ENCODE results near the gene BIRC7. TPM values are rescaled to one million over a fixed set of nuclear protein-coding genes. Genes with fewer than 3 reads are reported as not detected.

Gene BIRC7
- total RNA-seq, 4 donors from 2014 or later: 0.49 to 3.0 (median 1.7) TPM

- no peak for DNase-seq (ENCODE audit: low spot score in 2 of 2)
- Histone ChIP-seq H3K4me1 (no peaks in the 10 kb centered on the region), H3K27ac (no peak overlapping the region), H3K4me3 (no peak overlapping the region), H3K9me3 (no peaks in the 10 kb centered on the region), H3K27me3 (no peaks in the 10 kb centered on the region), H3K36me3 (no peaks in the 10 kb centered on the region)
- TF ChIP-seq EP300 (IDR thresholded peaks at IDR 0.05) (no peak), POLR2A (IDR thresholded peaks at IDR 0.05) (no peak), POLR2AphosphoS5 (IDR thresholded peaks at IDR 0.05) (no peak), CTCF (IDR thresholded peaks at IDR 0.05) (no peak)
- WGBS: 51% methylated on average over 9 of the region's 15 CpGs
Measured at GRCh38 chr20:63188641-63189321, 46.9 kb upstream of the BIRC7 start.

DNA sequence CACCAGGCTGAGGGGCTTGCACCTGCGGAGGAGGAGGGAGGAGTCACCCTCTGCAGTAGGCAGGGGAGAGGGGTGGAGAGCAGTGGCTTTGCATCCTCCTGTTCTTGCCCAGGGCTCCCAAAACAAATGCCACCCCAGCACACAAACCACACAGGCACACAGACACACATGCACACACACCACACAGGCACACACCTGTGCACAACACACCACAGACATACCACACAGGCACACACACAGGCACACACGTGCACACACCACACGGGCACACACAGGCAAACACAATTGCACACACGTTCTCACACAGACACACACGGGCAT lies 46.4 kb upstream of the BIRC7 start:
- H3K9me3 ChIP-seq: no peaks in the 10 kb centered on the region
- H3K4me1 ChIP-seq: no peaks in the 10 kb centered on the region
- no peak overlapping the region for H3K27ac ChIP-seq
- no peaks in the 10 kb centered on the region for H3K27me3 ChIP-seq
- TF ChIP-seq POLR2A (IDR thresholded peaks at IDR 0.05) (no peak), POLR2AphosphoS5 (IDR thresholded peaks at IDR 0.05) (no peak), EP300 (IDR thresholded peaks at IDR 0.05) (no peak), CTCF (IDR thresholded peaks at IDR 0.05) (no peak)
- WGBS: 83% methylated on average over 5 of the region's 5 CpGs
- H3K36me3 ChIP-seq: no peaks in the 10 kb centered on the region
- no peak for DNase-seq (ENCODE audit: low spot score in 2 of 2)
- H3K4me3 ChIP-seq: no peak overlapping the region

- Histone ChIP-seq H3K4me3 (no peak overlapping the region), H3K27ac (no peak overlapping the region), H3K4me1 (no peaks in the 10 kb centered on the region), H3K36me3 (peaks cover 6% of the 10 kb centered on the region), H3K27me3 (no peaks in the 10 kb centered on the region), H3K9me3 (no peaks in the 10 kb centered on the region)
- DNase-seq (ENCODE audit: low spot score in 2 of 2): no peak
- TF ChIP-seq CTCF (IDR thresholded peaks at IDR 0.05) (no peak), POLR2AphosphoS5 (IDR thresholded peaks at IDR 0.05) (no peak), POLR2A (IDR thresholded peaks at IDR 0.05) (no peak), EP300 (IDR thresholded peaks at IDR 0.05) (no peak)
- WGBS: 88% methylated on average over 17 of the region's 17 CpGs
Measured at GRCh38 chr20:63189846-63190559, 45.7 kb upstream of the BIRC7 start.

DNA sequence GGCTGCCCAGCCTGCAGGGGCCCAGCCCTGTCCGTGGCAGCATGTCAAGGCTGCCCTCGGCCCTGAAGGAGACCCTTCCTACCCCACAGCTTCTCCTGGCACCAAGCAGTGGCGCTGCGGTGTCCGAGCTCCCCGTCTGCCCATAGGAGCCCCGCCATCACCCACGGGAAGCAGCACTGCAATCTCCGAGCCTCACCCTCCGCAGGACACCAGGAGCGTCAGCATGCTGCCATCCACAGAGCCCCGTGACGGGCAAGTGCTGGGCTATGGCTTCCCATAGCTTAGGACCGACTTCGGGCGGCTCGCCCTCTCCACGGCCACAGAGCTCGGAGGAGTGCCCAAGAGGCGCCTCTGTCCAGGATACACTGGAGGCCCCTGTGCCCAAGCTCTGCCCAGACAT lies 44.9 kb upstream of the BIRC7 start:
- DNase-seq (ENCODE audit: low spot score in 2 of 2): no peak
- TF ChIP-seq POLR2A (IDR thresholded peaks at IDR 0.05): no peak
- TF ChIP-seq POLR2AphosphoS5 (IDR thresholded peaks at IDR 0.05): no peak
- no peak for TF ChIP-seq EP300 (IDR thresholded peaks at IDR 0.05)
- TF ChIP-seq CTCF (IDR thresholded peaks at IDR 0.05): no peak
- no peak overlapping the region for H3K27ac ChIP-seq
- no peaks in the 10 kb centered on the region for H3K27me3 ChIP-seq
- peaks cover 13% of the 10 kb centered on the region for H3K36me3 ChIP-seq
- H3K9me3 ChIP-seq: no peaks in the 10 kb centered on the region
- H3K4me3 ChIP-seq: no peak overlapping the region
- WGBS: 84% methylated on average over 13 of the region's 20 CpGs
- H3K4me1 ChIP-seq: no peaks in the 10 kb centered on the region

GRCh38 chr20:63191400-63191799 lies 44.3 kb upstream of the BIRC7 start:
- TF ChIP-seq POLR2A (IDR thresholded peaks at IDR 0.05) (no peak), CTCF (IDR thresholded peaks at IDR 0.05) (no peak), EP300 (IDR thresholded peaks at IDR 0.05) (no peak)
- no peaks in the 10 kb centered on the region for H3K27me3 ChIP-seq
- DNase-seq (ENCODE audit: low spot score in 2 of 2): no peak
- H3K4me3 ChIP-seq: no peak overlapping the region
- H3K36me3 ChIP-seq: peaks cover 13% of the 10 kb centered on the region
- H3K9me3 ChIP-seq: no peaks in the 10 kb centered on the region
- WGBS: 54% methylated on average over 13 of the region's 14 CpGs
- no peaks in the 10 kb centered on the region for H3K4me1 ChIP-seq
- no peak overlapping the region for H3K27ac ChIP-seq
